Measurements from ENCODE around the gene RERE.

GRCh38 chr1:8324176-8324810, 493.1 kb downstream of the RERE start:
- TF ChIP-seq CTCF (IDR thresholded peaks at IDR 0.05; ENCODE audit: poor library complexity) (no peak), EZH2phosphoT487 (IDR thresholded peaks at IDR 0.05; ENCODE audit: low read depth, severe bottlenecking, unreplicated experiment) (no peak)

All from hepatocyte (in vitro differentiated cells).